T-helper 9 cell (primary cell): ENCODE data around the gene KIDINS220.

ENCODE experiments used
- DNase-seq: peaks from one replicate; pipeline ENCODE4 v3.0.0-alpha.2; 2020

Gene KIDINS220

GRCh38 chr2:8850845-8851487, 13.6 kb upstream of the KIDINS220 start:
- DNase-seq: no peak

- DNase-seq: no peak
These were observed 11.9 kb upstream of the KIDINS220 start for GRCh38 chr2:8849327-8849726.

GRCh38 chr2:8848328-8849100, 11.1 kb upstream of the KIDINS220 start:
- DNase-seq: no peak

GRCh38 chr2:8847400-8847799, 10.0 kb upstream of the KIDINS220 start:
- DNase-seq: no peak

GRCh38 chr2:8841932-8842331, 4.5 kb upstream of the KIDINS220 start:
- no peak for DNase-seq

- no peak for DNase-seq
These were observed 3.2 kb upstream of the KIDINS220 start for GRCh38 chr2:8840475-8841091.

- no peak for DNase-seq
These were observed 2.0 kb upstream of the KIDINS220 start for GRCh38 chr2:8839189-8839965.

- no peak for DNase-seq
These were observed 355 bp upstream of the KIDINS220 start for GRCh38 chr2:8837795-8838140.

- DNase-seq: no peak
These were observed 2.1 kb downstream of the KIDINS220 start for GRCh38 chr2:8835279-8835678.

- no peak for DNase-seq
These were observed 3.6 kb downstream of the KIDINS220 start for GRCh38 chr2:8833853-8834252.

GRCh38 chr2:8831516-8831915, 5.9 kb downstream of the KIDINS220 start:
- no peak for DNase-seq

- no peak for DNase-seq
These were observed 9.7 kb downstream of the KIDINS220 start for GRCh38 chr2:8827729-8828128.

GRCh38 chr2:8822218-8822617, 15.2 kb downstream of the KIDINS220 start:
- DNase-seq: no peak

GRCh38 chr2:8821276-8822217, 15.9 kb downstream of the KIDINS220 start:
- DNase-seq: no peak

GRCh38 chr2:8819948-8820347, 17.5 kb downstream of the KIDINS220 start:
- DNase-seq: no peak

GRCh38 chr2:8819194-8819593, 18.2 kb downstream of the KIDINS220 start:
- DNase-seq: no peak

- no peak for DNase-seq
These were observed 20.2 kb downstream of the KIDINS220 start for GRCh38 chr2:8817221-8817620.

- no peak for DNase-seq
These were observed 30.3 kb downstream of the KIDINS220 start for GRCh38 chr2:8806885-8807704.

- DNase-seq: no peak
These were observed 31.9 kb downstream of the KIDINS220 start for GRCh38 chr2:8805278-8806210.
